ENCODE results near the gene SLC6A2.
"Not testable (repeated sequence)": the region's sequence is repeated elsewhere in the genome, so short reads cannot be mapped to it uniquely, and the experiment has no call there.

DNA sequence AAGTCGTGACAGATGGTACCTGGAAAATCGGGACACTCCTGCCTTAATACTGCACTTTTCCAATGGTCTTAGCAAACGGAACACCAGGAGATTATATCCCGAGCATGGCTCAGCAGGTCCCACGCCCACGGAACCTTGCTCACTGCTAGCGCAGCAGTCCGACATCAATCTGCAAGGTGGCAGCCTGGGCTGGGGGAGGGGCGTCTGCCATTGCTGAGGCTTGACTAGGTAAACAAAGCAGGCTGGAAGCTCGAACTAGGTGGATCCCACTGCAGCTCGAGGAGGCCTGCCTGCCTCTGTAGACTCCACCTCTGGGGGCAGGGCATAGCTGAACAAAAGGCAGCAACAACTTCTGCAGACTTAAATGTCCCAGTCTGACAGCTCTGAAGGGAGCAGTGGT, 40.1 kb upstream of the SLC6A2 start:
- TF ChIP-seq, protein P1, sequence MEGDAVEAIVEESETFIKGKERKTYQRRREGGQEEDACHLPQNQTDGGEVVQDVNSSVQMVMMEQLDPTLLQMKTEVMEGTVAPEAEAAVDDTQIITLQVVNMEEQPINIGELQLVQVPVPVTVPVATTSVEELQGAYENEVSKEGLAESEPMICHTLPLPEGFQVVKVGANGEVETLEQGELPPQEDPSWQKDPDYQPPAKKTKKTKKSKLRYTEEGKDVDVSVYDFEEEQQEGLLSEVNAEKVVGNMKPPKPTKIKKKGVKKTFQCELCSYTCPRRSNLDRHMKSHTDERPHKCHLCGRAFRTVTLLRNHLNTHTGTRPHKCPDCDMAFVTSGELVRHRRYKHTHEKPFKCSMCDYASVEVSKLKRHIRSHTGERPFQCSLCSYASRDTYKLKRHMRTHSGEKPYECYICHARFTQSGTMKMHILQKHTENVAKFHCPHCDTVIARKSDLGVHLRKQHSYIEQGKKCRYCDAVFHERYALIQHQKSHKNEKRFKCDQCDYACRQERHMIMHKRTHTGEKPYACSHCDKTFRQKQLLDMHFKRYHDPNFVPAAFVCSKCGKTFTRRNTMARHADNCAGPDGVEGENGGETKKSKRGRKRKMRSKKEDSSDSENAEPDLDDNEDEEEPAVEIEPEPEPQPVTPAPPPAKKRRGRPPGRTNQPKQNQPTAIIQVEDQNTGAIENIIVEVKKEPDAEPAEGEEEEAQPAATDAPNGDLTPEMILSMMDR (IDR thresholded peaks at IDR 0.05) = not testable (repeated sequence)
- not testable (repeated sequence) for TF ChIP-seq POLR2A (IDR thresholded peaks at IDR 0.05); POLR2AphosphoS5 (IDR thresholded peaks at IDR 0.05); EP300 (IDR thresholded peaks at IDR 0.05; ENCODE audit: low read depth)

Measured in transverse colon (tissue), 4 donors.